Muscle of back (tissue), 11 donors: ENCODE results near the gene GNG2. TPM values are rescaled to one million over a fixed set of nuclear protein-coding genes. Genes with fewer than 3 reads are reported as not detected.

ENCODE experiments used
- DNase-seq, 3 donors: peaks; one replicate each; pipeline versions ENCODE4 v3.0.0 to v3.0.0-alpha.2; 2013
- polyA plus RNA-seq, 10 donors: library from polyadenylated mRNA; unstranded; fragments of 120-200 nt; gene quantifications; one replicate each; pipeline ENCODE4 v1.2.1, GENCODE V29; 2013; ENCODE audit not compliant: insufficient read length in 10 of 10

The GNG2 gene
- polyA plus RNA-seq, 10 donors: 48.7 to 71.5 (median 55.0) TPM

GRCh38 chr14:51884086-51884927 is 23.9 kb downstream of the GNG2 start:
- DNase-seq: peak in 2 of 3 donors; percentile 38 to 68

- DNase-seq: no peak
Measured at GRCh38 chr14:51889851-51890250, 29.4 kb downstream of the GNG2 start.

DNA sequence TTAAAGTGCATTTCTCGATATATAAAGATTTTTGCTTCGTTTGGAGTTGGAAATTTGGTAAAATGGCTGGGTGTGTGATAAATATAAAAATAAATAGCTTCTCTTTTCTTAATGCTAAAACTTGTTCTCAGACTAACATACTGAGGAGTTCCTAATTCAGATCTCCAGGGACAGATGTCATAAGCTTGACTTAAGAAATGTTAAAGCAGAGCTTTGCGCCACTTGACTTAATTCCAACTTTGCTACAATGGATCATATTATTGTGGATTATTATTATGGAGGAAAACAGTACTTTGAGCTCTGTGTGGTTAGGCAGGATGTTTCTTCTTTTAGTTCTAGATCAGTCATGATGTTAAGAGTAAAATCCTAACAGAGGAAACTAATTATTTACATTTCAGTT is 33.8 kb downstream of the GNG2 start:
- DNase-seq: peak in 1 of 3 donors; percentile 55

DNA sequence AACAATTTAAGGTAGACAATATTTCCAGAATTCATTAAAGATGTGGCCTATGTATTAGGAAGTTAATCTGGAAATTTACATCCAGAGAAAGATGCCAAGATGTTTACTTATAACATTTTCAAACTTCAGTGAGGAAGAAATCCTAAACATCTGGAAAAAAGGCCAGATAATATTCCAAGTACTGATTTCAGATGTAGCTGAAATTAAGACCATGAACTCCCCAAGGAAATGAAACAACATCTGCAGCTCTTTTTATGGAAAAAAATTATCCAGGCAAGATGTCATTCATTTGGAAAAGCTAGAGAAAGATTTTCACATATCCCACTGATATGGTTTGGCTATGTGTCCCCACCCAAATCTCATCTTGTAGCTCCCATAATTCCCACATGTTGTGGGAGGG is 35.0 kb downstream of the GNG2 start:
- peak in 2 of 3 donors; percentile 59 to 80 for DNase-seq

- peak in 1 of 3 donors; percentile 64 for DNase-seq
Measured at GRCh38 chr14:51897791-51898355, 37.5 kb downstream of the GNG2 start.

DNA sequence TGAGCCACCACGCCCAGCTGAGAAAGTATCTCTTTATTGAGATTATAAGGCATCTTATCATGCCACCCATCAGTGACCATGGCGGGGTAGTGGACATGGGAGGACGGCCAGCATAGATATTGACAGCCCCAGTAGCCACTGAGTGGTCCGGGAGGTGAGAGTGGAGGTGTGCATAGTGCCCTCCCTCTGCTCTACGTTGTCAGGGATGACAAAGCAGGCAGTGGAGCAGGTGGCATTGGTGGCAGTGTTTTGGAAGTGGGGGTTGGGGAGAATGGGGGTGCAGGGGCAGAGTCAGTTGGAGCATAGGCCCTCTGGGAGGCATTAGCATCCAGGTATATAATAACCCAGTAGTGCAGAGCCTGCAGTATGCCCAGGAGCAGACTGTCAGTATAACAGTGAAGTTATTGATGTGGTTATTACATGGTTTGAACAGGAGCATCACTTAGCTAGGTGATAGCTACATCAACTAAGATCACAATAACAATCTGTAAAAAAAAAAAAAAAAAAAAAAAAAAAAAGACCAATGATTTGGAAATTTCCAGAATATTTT is 41.1 kb downstream of the GNG2 start:
- no peak for DNase-seq

- peak in 1 of 3 donors; percentile 40 for DNase-seq
Measured at GRCh38 chr14:51905656-51906121, 45.3 kb downstream of the GNG2 start.

DNA sequence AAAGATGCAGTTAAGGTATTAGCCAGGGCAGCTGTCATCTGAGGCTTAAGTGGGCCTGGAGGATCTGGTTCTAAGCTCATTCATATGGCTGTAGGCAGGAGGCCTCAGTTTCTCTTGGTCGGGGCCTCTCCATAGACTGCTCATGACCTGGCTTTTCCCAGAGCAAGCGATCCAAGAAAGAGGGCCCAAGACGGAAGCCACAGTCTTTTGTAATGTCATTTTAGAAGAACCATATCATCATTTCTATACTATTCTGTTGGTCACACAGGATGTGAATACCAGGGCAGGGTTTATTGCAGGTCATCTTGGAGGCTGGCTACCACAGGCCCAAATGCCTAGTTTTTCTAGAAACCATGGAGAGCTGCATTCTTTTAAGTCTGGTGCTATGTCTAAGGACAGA is 47.7 kb downstream of the GNG2 start:
- no peak for DNase-seq

- no peak for DNase-seq
Measured at GRCh38 chr14:51912112-51912786, 51.8 kb downstream of the GNG2 start.

DNA sequence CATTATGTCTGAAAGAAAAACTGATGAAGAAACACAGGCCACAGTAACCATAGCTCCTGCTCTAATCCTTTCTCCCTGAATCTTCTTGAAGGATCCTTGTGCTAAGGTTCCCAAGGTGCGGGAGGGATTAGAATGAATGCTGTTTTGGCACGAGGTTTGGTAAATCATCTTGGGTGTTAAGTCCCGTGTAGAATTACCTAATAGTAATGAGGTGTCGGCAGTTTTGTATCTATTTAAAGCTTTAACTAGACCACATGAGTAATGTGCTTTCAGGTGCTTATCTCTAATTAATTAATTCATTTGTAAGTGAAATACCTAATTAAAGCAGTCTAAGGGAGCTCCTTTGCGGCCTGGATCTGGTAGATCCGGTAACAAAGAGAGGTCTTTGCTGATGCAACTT is 53.9 kb downstream of the GNG2 start:
- DNase-seq: no peak

DNA sequence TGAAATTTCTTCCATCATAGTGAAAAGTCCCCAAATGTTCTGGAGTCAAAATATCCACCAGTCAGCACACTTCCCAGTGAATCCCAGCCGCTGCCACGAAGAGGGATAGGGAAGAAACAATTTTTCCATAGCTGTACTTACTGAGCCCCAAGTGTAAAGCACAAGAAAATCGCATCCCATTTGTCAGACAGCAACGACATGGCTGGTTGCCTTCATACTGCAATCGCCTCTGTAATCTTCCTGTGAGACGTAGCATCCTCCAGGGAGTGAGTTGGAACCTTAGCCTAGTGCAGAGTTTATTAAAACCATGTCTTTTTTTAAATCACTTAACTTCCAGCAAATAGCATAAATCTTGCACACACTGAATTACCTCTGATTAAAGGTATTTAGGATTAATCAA is 56.8 kb downstream of the GNG2 start:
- peak; percentile 39 to 86 (median 79) for DNase-seq

- DNase-seq: no peak
Measured at GRCh38 chr14:51921026-51921425, 60.6 kb downstream of the GNG2 start.

DNA sequence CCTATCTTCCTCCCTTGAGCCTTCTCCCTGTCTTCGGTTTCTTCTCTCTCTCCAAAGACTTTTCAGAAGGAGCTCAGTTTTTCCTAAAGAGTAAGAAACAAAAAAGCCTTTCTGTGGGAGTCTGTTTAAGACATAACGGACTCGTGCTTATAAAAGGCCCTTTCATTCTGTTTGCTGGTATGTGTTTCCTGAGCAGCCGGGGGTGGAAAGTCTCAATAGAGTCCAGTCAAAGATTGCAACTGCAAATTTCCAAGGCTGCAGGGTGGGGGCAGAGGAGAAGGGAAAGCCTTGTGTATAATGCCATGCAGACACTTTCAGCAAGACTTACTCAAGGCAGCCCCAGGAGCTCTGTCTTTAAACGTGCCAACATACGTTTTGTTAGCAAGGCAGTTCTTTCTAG is 62.2 kb downstream of the GNG2 start:
- peak in 2 of 3 donors; percentile 42 to 74 for DNase-seq

- no peak for DNase-seq
Measured at GRCh38 chr14:51924600-51924999, 64.2 kb downstream of the GNG2 start.

GRCh38 chr14:51925980-51926379 is 65.6 kb downstream of the GNG2 start:
- no peak for DNase-seq

- DNase-seq: no peak
Measured at GRCh38 chr14:51926449-51926848, 66.0 kb downstream of the GNG2 start.

- no peak for DNase-seq
Measured at GRCh38 chr14:51928568-51928967, 68.2 kb downstream of the GNG2 start.

DNA sequence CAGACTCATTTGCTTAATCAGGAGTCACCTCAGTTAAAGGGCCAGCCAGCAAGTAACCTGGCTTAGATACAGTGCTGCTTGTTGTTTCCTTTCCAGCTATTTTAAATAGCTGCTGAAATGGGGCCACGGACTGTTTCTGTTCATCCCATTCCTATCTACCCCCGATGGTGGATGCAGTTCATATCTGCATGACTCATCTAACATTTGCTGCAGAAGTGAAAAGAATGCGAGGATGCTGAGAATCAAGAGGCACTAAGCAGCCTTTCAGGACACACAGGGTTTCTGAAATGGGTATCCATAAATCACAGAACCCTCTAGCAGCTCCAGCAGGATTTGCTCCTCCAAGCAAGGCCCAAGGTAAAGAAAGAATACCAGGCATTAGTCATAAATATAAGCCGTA is 68.8 kb downstream of the GNG2 start:
- DNase-seq: peak in 1 of 3 donors; percentile 46

DNA sequence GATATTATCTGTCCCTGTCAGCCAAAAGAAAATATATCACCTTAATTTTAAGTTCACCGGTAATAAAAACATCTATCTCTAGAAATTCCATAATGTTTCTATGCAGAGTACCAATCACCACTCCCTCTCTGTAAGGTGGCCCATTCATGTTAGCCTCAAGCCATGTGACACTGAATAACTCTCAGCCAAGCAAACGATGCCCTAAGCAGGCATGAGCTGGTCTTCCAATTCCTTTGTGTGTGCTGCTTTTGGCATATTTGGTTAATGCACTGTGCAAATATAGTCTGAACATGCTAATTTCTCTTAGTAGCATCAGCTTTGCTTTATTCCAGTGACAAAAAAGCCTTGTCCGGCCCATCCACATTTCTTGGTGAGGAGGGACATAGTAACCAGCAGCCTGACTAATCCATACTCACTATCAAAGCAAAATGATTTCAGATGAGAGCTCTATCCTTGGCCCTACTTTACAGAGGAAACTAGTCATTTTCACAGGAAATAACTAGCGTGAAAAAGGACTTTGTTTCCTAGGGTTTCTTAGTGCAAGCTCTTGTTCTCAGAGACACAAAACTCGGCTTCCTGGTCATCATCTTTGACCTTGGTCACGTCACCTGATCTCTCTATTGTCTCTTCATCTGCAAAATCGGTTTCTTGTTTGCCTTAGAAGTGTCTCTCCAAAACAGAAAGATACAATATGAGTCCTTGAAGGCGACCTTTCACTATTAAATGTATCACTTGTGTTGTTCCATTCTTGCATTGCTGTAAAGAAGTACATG is 69.7 kb downstream of the GNG2 start:
- DNase-seq: no peak

DNA sequence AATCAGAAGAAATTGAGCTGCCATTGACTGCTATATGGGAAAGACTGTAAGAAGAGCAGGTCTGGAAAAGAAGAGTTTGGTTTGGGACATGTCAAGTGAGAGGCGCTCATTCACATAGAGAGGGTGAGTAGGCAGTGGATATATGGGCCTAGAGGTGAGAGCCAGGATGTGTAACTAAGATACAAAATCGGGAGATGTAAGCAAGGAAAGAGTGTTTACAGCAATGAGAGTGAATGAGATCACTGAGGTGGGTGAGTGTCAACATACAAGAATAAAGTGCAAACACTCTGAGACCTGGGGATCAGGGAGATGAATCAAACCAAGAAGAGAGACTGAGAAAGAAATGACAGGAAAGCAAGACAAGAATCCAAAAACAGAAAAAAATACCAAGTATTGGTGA is 70.9 kb downstream of the GNG2 start:
- DNase-seq: no peak

GRCh38 chr14:51933191-51933590 is 72.8 kb downstream of the GNG2 start:
- DNase-seq: no peak

- DNase-seq: no peak
Measured at GRCh38 chr14:51938137-51938536, 77.7 kb downstream of the GNG2 start.
